Sigmoid colon (tissue), 4 donors: ENCODE data around the gene SF3B5.

Experiments
- EP300 ChIP-seq, 4 donors: sonication (generic); formaldehyde crosslinking; IDR thresholded peaks; one replicate each; pipeline ENCODE4 v1.6.1; 2017; ENCODE audit warnings: antibody characterized with exemption in 4 of 4
- POLR2A ChIP-seq, 2 donors: fragments of 450-650 bp; IDR thresholded peaks; one replicate each; pipeline ENCODE4 v1.6.1; 2016; ENCODE audit warnings: antibody characterized with exemption in 2 of 2, mild to moderate bottlenecking in 2 of 2, moderate library complexity in 2 of 2
- POLR2AphosphoS5 ChIP-seq, 4 donors: sonication (generic); formaldehyde crosslinking; IDR thresholded peaks; one replicate each; pipeline ENCODE4 v1.6.1; 2017; ENCODE audit warnings: antibody characterized with exemption in 4 of 4
- TF ChIP-seq, protein P1 (sequence below), 4 experiments: fragments of 450-650 bp in 3 of 4; fragments of 200-600 bp in 1 of 4; IDR thresholded peaks; one replicate each; pipeline ENCODE4 v1.5.1; 2016 to 2019; ENCODE audit warnings: antibody characterized with exemption in 4 of 4, mild to moderate bottlenecking in 3 of 4, moderate library complexity in 2 of 4

DNA sequence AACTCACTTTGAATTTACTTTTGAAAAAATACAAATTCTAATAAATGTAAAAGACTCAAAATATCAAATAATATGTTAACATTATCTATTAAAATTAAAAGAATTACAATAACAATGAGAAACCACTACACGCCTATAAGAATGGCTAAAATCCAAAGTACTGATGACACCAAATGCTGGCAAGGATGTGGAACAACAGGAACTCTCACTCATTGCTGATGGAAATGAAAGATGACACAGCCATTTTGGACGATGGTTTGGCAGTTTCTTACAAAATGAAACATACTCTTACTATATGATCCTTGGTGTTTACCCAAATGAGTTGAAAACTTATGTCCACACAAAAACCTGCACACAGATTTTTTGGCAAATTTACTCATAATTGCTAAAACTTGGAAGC lies 39.4 kb upstream of the SF3B5 start:
- TF ChIP-seq, protein P1, sequence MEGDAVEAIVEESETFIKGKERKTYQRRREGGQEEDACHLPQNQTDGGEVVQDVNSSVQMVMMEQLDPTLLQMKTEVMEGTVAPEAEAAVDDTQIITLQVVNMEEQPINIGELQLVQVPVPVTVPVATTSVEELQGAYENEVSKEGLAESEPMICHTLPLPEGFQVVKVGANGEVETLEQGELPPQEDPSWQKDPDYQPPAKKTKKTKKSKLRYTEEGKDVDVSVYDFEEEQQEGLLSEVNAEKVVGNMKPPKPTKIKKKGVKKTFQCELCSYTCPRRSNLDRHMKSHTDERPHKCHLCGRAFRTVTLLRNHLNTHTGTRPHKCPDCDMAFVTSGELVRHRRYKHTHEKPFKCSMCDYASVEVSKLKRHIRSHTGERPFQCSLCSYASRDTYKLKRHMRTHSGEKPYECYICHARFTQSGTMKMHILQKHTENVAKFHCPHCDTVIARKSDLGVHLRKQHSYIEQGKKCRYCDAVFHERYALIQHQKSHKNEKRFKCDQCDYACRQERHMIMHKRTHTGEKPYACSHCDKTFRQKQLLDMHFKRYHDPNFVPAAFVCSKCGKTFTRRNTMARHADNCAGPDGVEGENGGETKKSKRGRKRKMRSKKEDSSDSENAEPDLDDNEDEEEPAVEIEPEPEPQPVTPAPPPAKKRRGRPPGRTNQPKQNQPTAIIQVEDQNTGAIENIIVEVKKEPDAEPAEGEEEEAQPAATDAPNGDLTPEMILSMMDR (IDR thresholded peaks at IDR 0.05): no peak
- TF ChIP-seq EP300 (IDR thresholded peaks at IDR 0.05) (no peak), POLR2AphosphoS5 (IDR thresholded peaks at IDR 0.05) (no peak), POLR2A (IDR thresholded peaks at IDR 0.05) (no peak)
